Astrocyte (in vitro differentiated cells and primary cell): ENCODE results near the gene CDKN1A.

Experiments
- CTCF ChIP-seq: IDR thresholded peaks from 2 replicates; pipeline ENCODE4 v1.5.1; 2011; ENCODE audit warnings: low read depth, mild to moderate bottlenecking, inconsistent platforms, low read length, moderate library complexity; ENCODE audit not compliant: insufficient read depth
- EZH2 ChIP-seq: IDR thresholded peaks from 2 replicates; pipeline ENCODE4 v1.6.1; 2012; ENCODE audit warnings: mild to moderate bottlenecking, low read length, inconsistent platforms; ENCODE audit not compliant: insufficient read depth

DNA sequence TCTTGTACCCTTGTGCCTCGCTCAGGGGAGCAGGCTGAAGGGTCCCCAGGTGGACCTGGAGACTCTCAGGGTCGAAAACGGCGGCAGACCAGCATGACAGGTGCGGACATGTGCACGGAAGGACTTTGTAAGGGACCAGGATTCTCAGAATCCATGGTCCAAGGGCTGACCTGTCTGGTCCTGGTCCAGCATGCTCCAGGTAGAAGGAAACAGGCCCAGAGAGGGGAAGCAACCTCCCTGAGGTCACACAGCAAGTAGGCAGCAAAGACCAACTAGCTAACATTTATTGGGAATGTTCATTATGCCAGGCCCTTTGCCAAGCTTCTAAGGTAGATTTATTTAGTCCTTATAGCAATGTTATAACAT is 5.9 kb downstream of the CDKN1A start:
- TF ChIP-seq CTCF (no peak), EZH2 (no peak)
